BLaER1 (cell line): ENCODE measurements around the gene ACP6.
"Not testable (repeated sequence)": the region's sequence is repeated elsewhere in the genome, so short reads cannot be mapped to it uniquely, and the experiment has no call there.

Experiments used
- H3K27ac ChIP-seq: shearing (Covaris generic); formaldehyde crosslinking; 2 replicates; pipeline ENCODE4 v1.8.1; 2022
- H3K27me3 ChIP-seq: shearing (Covaris generic); formaldehyde crosslinking; 2 replicates; pipeline ENCODE4 v1.8.1; 2022
- H3K36me3 ChIP-seq: shearing (Covaris generic); formaldehyde crosslinking; 2 replicates; pipeline ENCODE4 v1.8.1; 2022
- H3K4me1 ChIP-seq: shearing (Covaris generic); formaldehyde crosslinking; 2 replicates; pipeline ENCODE4 v1.8.1; 2022
- H3K4me2 ChIP-seq: shearing (Covaris generic); formaldehyde crosslinking; 2 replicates; pipeline ENCODE4 v1.8.1; 2022
- H3K4me3 ChIP-seq: shearing (Covaris generic); formaldehyde crosslinking; 2 replicates; pipeline ENCODE4 v1.8.1; 2022
- H3K9ac ChIP-seq: shearing (Covaris generic); formaldehyde crosslinking; 2 replicates; pipeline ENCODE4 v1.8.1; 2022
- H3K9me3 ChIP-seq: shearing (Covaris generic); formaldehyde crosslinking; 2 replicates; pipeline ENCODE4 v1.8.1; 2022
- H4K20me1 ChIP-seq: shearing (Covaris generic); formaldehyde crosslinking; 2 replicates; pipeline ENCODE4 v1.8.1; 2022
- Cebpa-rat ChIP-seq: shearing (Covaris generic); IDR thresholded peaks from 2 replicates; pipeline ENCODE4 v1.8.1; 2022

ACP6 gene

DNA sequence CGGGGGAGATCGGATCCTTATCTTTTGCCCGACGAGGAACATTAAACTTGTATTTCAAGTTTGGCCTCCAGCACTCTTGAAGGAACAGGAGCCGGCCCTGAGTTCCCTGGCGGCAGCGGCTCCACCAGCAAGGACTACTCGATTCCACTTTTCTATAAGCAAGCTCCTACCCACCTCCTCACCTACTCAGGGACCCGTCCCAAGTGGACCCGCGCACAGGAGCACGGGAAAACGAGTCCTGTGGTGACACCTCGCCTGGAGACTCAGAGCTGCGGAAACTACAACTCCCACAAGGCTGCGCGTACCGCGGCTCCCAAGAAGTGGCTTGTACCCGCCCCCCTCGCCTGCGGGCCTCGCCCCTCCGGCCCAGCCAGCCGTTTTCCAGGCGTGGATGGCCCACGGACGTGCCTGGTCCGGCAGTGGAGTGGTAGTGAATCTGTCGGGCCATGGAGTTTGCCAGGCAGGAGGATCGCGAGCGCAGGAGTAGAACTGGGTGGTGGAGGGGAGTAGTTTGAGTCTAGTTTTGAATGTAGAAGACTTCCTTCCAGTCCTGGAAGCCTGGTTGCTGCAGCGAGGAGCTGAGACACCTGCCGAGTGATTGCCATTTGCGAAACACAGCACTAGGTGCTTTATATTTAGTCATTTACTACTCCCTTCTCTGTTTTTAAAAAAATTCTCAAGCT lies at the start of gene ACP6:
Gene ACP6 (minus strand): TSS at position 206 of the 683 bp plus-strand sequence. CDS start 476 bp downstream, outside the sequence.
- H3K27ac ChIP-seq: peak within 1 kb of the TSS; percentile 61

DNA sequence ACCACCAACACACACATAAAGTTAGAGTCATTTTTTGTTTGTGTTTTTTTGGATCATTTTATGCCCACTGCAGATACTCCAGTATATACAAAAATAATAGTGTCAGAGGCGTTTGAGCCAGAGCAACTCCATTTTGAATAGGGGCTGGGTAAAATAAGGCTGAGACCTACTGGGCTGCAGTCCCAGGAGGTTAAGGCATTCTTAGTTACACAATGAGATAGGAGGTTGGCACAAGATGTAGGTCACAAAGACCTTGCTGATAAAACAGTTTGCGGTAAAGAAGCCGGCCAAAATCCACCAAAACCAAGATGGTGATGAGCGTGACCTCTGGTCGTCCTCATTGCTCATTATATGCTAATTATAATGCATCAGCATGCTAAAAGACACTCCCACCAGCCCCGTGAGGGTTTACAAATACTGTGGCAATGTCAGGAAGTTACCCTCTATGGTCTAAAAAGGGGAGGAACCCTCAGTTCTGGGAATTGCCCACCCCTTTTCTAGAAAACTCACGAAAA lies 49.4 kb upstream of the ACP6 start:
- H3K4me1 ChIP-seq: peaks cover 22% of the 10 kb centered on the region
- H3K4me3 ChIP-seq: no peak overlapping the region
- no peak overlapping the region for H3K9ac ChIP-seq
- no peak overlapping the region for H3K27ac ChIP-seq
- H3K36me3 ChIP-seq: no peaks in the 10 kb centered on the region
- H3K9me3 ChIP-seq: peaks cover 25% of the 10 kb centered on the region
- TF ChIP-seq Cebpa-rat: no peak
- no peaks in the 10 kb centered on the region for H4K20me1 ChIP-seq
- H3K4me2 ChIP-seq: no peak overlapping the region
- no peaks in the 10 kb centered on the region for H3K27me3 ChIP-seq

More for the DNA sequence above, at the start of gene ACP6:
- Histone ChIP-seq H3K4me3 (peak within 1 kb of the TSS; percentile 79), H3K9me3 (no peaks in the 10 kb centered on the region), H3K9ac (peak within 1 kb of the TSS; percentile 80), H4K20me1 (no peaks in the 10 kb centered on the region), H3K27me3 (peaks cover 4% of the 10 kb centered on the region; the same call in 1 of the 2 replicates), H3K36me3 (no peaks in the 10 kb centered on the region), H3K4me2 (peak within 1 kb of the TSS; percentile 98), H3K4me1 (peaks cover 20% of the 10 kb centered on the region)
- no peak for TF ChIP-seq Cebpa-rat

DNA sequence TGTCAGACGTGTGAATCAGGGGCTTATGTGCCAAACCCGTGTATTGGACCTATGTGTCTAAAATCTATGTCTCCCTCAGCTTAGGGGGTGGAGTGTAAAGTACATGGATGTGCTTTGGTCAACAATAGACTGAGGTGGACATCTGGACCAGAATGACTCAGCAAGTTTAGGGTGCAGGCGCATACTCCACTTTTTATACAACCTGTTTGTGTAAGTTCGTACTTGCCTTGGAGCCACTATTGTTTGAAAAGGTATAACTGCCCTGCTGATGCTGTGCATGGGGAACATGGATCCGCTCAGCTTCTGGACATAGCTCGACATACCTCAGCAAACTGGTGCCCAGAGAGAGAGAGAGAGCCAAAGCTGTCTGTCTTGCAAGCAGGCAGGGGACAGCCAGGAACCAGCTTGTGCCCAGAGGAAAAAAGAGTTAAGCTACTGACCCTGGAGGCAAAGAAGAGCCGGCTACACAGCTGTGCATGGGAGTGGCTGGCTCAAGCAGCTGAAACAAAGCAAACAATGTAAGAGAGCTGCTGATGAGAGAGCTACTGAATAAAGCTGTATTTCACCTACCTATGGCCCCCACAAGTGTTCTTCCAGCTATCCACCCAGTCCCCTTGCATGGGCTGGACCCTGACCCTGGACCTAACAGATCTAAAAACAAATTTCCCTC lies 48.8 kb upstream of the ACP6 start:
- H3K9me3 ChIP-seq: peaks cover 25% of the 10 kb centered on the region
- no peak for TF ChIP-seq Cebpa-rat
- no peak overlapping the region; the same call in 1 of the 2 replicates for H3K4me3 ChIP-seq
- peaks cover 22% of the 10 kb centered on the region for H3K4me1 ChIP-seq
- H3K36me3 ChIP-seq: no peaks in the 10 kb centered on the region
- no peak overlapping the region for H3K9ac ChIP-seq
- H3K4me2 ChIP-seq: no peak overlapping the region
- H4K20me1 ChIP-seq: no peaks in the 10 kb centered on the region
- H3K27me3 ChIP-seq: no peaks in the 10 kb centered on the region
- H3K27ac ChIP-seq: no peak overlapping the region

DNA sequence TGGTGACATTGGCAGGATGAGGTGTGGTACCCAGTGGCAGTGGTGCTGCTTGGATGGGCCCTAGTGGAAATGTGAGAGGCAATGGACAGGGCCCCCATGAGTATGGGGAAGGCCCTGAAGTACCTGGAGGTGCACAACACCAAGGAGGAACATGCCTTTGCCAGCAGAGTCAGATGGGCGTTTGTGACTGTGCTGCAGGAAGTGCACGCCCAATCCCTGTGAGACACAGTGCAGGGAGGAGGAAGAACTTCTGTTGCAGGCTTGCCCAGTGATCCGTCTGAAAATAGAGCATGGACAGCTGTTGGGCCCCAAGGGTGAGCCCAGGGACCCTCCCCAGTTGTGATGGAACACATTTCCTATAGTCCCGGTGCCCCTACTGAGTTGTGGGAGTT lies 47.4 kb upstream of the ACP6 start:
- Histone ChIP-seq H3K4me2 (peak overlapping the region; percentile 69), H4K20me1 (no peaks in the 10 kb centered on the region), H3K36me3 (no peaks in the 10 kb centered on the region), H3K27me3 (no peaks in the 10 kb centered on the region), H3K9me3 (peaks cover 25% of the 10 kb centered on the region), H3K9ac (no peak overlapping the region), H3K27ac (peak overlapping the region; percentile 16; the same call in 1 of the 2 replicates), H3K4me3 (no peak overlapping the region), H3K4me1 (peaks cover 22% of the 10 kb centered on the region)
- no peak for TF ChIP-seq Cebpa-rat

DNA sequence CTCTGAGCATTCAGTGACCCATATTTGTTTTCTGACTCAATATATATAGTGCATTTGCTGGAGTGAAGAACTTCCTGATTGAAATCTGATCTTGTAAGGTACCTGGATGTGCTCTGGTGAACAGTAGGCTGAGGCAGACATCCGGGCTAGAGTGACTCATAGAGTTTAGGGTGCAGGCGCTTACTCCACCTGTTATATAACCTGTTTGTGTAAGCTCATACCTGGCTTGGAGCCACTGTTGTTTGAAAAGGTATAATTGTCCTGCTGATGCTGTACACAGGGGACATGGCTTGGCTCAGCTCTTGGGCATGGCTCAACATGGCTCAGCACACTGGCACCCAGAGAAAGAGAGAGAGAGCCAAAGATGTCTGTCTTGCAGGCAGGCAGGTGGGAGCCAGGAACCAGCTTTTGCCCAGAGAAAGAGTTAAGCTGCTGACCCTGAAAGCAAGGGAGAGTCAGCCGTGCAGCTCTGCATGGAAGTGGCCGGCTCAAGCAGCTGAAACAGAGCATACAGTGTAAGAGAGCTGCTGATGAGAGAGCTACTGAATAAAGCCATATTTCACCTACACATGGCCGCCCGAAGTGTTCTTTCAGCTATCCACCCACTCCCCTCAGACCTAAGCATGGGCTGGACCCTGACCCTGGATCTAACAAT lies 46.9 kb upstream of the ACP6 start:
- Histone ChIP-seq H3K27me3 (no peaks in the 10 kb centered on the region), H3K9ac (no peak overlapping the region), H4K20me1 (no peaks in the 10 kb centered on the region), H3K36me3 (no peaks in the 10 kb centered on the region), H3K4me2 (peak overlapping the region; percentile 69), H3K9me3 (peaks cover 25% of the 10 kb centered on the region), H3K4me1 (peaks cover 22% of the 10 kb centered on the region), H3K27ac (peak overlapping the region; percentile 16; the same call in 1 of the 2 replicates), H3K4me3 (no peak overlapping the region)
- no peak for TF ChIP-seq Cebpa-rat

GRCh38 chr1:147712605-147713004 lies 42.3 kb upstream of the ACP6 start:
- H3K4me2 ChIP-seq: no peak overlapping the region
- H4K20me1 ChIP-seq: no peaks in the 10 kb centered on the region
- no peaks in the 10 kb centered on the region for H3K36me3 ChIP-seq
- peaks cover 12% of the 10 kb centered on the region for H3K4me1 ChIP-seq
- H3K27ac ChIP-seq: no peak overlapping the region
- no peak for TF ChIP-seq Cebpa-rat
- no peaks in the 10 kb centered on the region for H3K9me3 ChIP-seq
- H3K4me3 ChIP-seq: no peak overlapping the region
- H3K9ac ChIP-seq: no peak overlapping the region
- H3K27me3 ChIP-seq: no peaks in the 10 kb centered on the region

DNA sequence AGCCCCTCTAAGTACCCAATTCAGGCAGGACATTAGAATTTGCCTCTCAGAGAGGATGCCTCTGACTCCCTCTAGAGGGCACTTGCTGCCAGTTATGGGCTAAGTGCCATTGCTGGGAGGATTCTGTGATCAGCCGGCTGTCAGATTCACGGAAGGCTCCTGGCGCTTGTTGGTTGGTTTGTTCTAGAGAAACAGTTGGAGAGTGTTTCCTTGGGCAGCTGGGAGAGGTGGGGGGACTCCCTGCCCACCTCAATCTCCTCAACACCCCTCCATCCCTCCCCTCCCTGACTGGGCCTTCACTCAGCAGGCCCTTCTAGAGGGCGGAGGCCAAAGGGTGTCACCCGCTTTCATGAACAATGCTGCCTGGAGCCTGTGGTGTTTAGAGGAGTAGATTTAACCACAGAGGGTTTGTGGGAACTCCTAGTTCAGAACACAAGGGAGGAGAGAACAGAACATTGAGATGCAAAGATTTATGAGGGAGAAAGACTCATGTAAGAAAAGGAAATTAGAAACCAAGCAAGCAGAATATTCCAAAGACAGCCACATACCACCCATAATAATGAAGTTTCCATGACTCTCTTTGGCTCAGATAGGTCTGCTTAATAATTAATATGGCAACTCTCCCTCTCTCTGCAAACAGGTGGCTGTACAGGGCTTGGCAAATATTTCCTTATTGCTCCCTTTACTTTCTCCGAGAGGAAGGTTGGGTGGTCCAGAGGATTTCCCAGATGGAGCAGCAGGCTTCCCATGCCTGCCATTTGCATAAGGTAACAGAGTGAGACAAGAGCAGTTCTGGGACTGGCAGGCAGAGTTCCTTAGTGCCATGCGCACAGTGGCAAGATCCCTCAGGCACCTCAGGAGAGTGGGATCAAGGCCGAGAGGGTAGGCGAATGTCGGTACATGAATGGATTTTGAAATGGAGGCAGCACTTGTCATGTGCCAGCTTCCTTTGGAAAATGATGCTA lies 30.0 kb upstream of the ACP6 start:
- no peak overlapping the region for H3K27ac ChIP-seq
- peaks cover 5% of the 10 kb centered on the region; the same call in 1 of the 2 replicates for H3K4me1 ChIP-seq
- no peak overlapping the region for H3K4me3 ChIP-seq
- no peak overlapping the region for H3K9ac ChIP-seq
- H3K36me3 ChIP-seq: no peaks in the 10 kb centered on the region
- H3K9me3 ChIP-seq: no peaks in the 10 kb centered on the region
- H3K4me2 ChIP-seq: peak overlapping the region; percentile 61
- no peaks in the 10 kb centered on the region for H3K27me3 ChIP-seq
- H4K20me1 ChIP-seq: no peaks in the 10 kb centered on the region
- no peak for TF ChIP-seq Cebpa-rat

- no peak for TF ChIP-seq Cebpa-rat
- no peaks in the 10 kb centered on the region for H3K36me3 ChIP-seq
- no peak overlapping the region for H3K4me2 ChIP-seq
- no peaks in the 10 kb centered on the region for H4K20me1 ChIP-seq
- no peaks in the 10 kb centered on the region for H3K27me3 ChIP-seq
- H3K27ac ChIP-seq: no peak overlapping the region
- no peaks in the 10 kb centered on the region for H3K9me3 ChIP-seq
- no peak overlapping the region for H3K9ac ChIP-seq
- no peak overlapping the region for H3K4me3 ChIP-seq
- H3K4me1 ChIP-seq: peaks cover 5% of the 10 kb centered on the region; the same call in 1 of the 2 replicates
Measured at GRCh38 chr1:147699686-147700041, 29.3 kb upstream of the ACP6 start.

DNA sequence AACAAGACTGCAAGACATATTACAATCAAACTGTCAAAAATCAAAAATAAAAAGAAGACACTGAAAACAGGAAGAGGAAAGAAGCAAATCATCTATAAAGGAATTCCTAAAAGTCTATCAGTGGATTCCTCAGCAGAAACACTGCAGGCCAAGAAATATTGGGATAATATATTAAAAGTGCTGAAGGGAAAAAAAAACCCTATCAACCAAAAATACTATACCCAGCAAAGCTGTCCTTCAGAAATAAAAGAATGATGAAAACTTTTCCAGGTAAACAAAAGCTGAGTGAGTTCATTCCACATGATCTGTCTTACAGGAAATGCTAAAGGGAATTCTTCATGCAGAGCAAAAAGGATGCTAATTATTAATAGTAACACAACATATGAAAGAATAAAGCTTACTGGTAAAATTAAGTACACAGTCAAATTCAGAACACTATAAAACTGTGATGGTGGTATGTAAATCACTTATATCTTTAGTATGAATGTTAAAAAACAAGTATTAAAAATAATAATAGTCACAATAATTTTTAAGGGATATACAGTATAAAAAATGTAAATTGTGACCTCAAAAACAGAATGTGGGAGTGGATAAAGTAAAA lies 12.9 kb upstream of the ACP6 start:
- no peaks in the 10 kb centered on the region for H3K27me3 ChIP-seq
- no peak overlapping the region for H3K4me2 ChIP-seq
- H4K20me1 ChIP-seq: no peaks in the 10 kb centered on the region
- no peak for TF ChIP-seq Cebpa-rat
- no peak overlapping the region for H3K27ac ChIP-seq
- H3K4me3 ChIP-seq: no peak overlapping the region
- peaks cover 51% of the 10 kb centered on the region for H3K9me3 ChIP-seq
- no peaks in the 10 kb centered on the region for H3K4me1 ChIP-seq
- no peaks in the 10 kb centered on the region for H3K36me3 ChIP-seq
- H3K9ac ChIP-seq: no peak overlapping the region

- H3K4me2 ChIP-seq, H3K4me1 ChIP-seq, H3K27ac ChIP-seq, H3K27me3 ChIP-seq, H3K36me3 ChIP-seq, H3K9ac ChIP-seq, H3K4me3 ChIP-seq, H4K20me1 ChIP-seq: not testable (repeated sequence)
- H3K9me3 ChIP-seq: peaks cover 66% of the 10 kb centered on the region
Measured at GRCh38 chr1:147680608-147681235, 10.4 kb upstream of the ACP6 start.

DNA sequence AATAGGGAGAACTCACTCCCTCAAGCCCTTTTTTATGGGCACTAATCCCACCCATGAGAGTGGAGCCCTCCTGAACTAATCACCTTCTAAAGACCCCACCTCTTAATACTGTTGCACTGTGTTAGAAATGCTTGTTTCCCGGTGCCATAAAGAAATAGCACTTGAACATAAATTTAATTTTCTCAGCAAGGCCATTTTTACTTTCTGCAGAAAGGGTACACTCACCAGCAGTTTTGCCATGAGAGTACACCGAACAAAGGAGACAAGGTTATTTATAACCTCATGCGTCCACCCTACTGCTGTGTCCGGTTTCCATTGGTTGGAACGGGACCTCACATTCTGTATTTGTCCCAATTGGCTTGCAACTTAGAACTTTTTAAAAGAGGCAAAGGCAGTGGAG lies 7.4 kb upstream of the ACP6 start:
- not testable (repeated sequence) for H3K4me2 ChIP-seq, H3K4me3 ChIP-seq, H3K27me3 ChIP-seq, H4K20me1 ChIP-seq, H3K9ac ChIP-seq, H3K27ac ChIP-seq, H3K36me3 ChIP-seq, H3K4me1 ChIP-seq
- peaks cover 59% of the 10 kb centered on the region for H3K9me3 ChIP-seq
